DOHH2 (cell line): ENCODE data around the gene SORBS2.

Experiments used
- EZH2phosphoT487 ChIP-seq: fragments of 200-600 bp; sonication (generic); IDR thresholded peaks from 2 replicates; pipeline ENCODE4 v1.6.1; 2017; ENCODE audit warnings: borderline replicate concordance, mild to moderate bottlenecking, antibody characterized with exemption, low read length, moderate library complexity, mixed read lengths
- TF ChIP-seq, protein P1 (sequence below): fragments of 200-600 bp; sonication (generic); IDR thresholded peaks from one replicate; pipeline ENCODE4 v1.5.1; 2014; ENCODE audit warnings: antibody characterized with exemption, mild to moderate bottlenecking, low read depth, low read length; ENCODE audit not compliant: poor library complexity, severe bottlenecking

DNA sequence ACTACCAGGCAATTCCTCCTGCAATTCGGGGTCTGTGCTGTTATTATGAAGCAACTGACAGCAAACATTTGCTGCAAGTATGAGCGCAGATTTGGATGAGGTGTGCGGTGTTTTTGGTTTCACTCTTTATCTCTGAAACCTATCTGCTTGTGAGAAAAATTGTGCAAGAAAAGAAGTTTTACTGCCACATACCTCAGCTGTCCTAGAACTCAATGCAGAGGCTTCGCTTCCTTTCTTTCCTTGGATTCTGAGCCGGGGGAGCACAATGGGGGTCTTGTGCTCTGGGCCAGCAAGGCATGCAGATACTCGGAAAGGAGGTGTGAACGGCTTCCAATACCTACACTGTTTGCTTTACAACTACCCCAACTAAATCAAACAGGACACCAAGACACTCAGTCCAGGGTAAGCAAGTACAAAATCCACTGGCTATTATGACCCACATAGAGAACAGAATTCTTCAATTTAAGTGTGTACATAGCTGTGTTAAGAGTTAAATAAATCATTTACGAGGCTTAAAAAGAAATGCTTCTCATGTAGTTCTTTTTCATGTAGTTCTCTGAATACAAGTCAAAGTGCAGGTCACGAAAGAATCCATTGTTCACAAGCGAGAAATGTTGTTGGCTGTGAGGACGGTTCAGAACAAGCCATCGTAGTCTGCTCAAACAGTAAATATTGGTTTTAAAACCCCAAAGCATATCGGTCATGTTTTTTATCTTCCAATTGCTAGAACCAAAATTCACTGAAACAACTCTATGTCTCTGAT is 1.1 kb downstream of the SORBS2 start:
- TF ChIP-seq EZH2phosphoT487 = no peak
- TF ChIP-seq, protein P1, sequence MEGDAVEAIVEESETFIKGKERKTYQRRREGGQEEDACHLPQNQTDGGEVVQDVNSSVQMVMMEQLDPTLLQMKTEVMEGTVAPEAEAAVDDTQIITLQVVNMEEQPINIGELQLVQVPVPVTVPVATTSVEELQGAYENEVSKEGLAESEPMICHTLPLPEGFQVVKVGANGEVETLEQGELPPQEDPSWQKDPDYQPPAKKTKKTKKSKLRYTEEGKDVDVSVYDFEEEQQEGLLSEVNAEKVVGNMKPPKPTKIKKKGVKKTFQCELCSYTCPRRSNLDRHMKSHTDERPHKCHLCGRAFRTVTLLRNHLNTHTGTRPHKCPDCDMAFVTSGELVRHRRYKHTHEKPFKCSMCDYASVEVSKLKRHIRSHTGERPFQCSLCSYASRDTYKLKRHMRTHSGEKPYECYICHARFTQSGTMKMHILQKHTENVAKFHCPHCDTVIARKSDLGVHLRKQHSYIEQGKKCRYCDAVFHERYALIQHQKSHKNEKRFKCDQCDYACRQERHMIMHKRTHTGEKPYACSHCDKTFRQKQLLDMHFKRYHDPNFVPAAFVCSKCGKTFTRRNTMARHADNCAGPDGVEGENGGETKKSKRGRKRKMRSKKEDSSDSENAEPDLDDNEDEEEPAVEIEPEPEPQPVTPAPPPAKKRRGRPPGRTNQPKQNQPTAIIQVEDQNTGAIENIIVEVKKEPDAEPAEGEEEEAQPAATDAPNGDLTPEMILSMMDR = no peak
